Astrocyte (in vitro differentiated cells and primary cell): ENCODE results near the gene KREMEN1. TPM values are rescaled to one million over a fixed set of nuclear protein-coding genes. Genes with fewer than 3 reads are reported as not detected.

Experiments used
- DNase-seq: peaks from one replicate; pipeline ENCODE4 v3.0.0-alpha.2; 2010; ENCODE audit warnings: low read depth
- FAIRE-seq: peaks from 2 replicates; lab custom pipeline; 2011; peaks lifted over from hg19 to GRCh38; lab: Jason Lieb, UNC
- H2AFZ ChIP-seq: 2 replicates; pipeline ENCODE4 v1.6.0; 2012; ENCODE audit warnings: low read depth, low read length, inconsistent platforms
- H3K27ac ChIP-seq: 2 replicates; pipeline ENCODE4 v1.5.1; 2011; ENCODE audit warnings: low read depth, low read length, inconsistent platforms
- H3K27me3 ChIP-seq: 2 replicates; pipeline ENCODE4 v1.6.0; 2011; ENCODE audit warnings: low read length, inconsistent platforms; ENCODE audit not compliant: insufficient read depth
- H3K36me3 ChIP-seq: 2 replicates; pipeline ENCODE4 v1.5.1; 2011; ENCODE audit warnings: low read length, inconsistent platforms; ENCODE audit not compliant: insufficient read depth
- H3K4me1 ChIP-seq: 2 replicates; pipeline ENCODE4 v1.5.1; 2011; ENCODE audit warnings: low read length, inconsistent platforms; ENCODE audit not compliant: insufficient read depth
- H3K4me2 ChIP-seq: 2 replicates; pipeline ENCODE4 v1.6.0; 2012; ENCODE audit warnings: low read length, inconsistent platforms
- H3K4me3 ChIP-seq: 2 replicates; pipeline ENCODE4 v1.5.1; 2011; ENCODE audit warnings: low read depth, mild to moderate bottlenecking, low read length, inconsistent platforms; ENCODE audit not compliant: insufficient read depth
- H3K79me2 ChIP-seq: 2 replicates; pipeline ENCODE4 v1.6.0; 2012; ENCODE audit warnings: mild to moderate bottlenecking, low read length, inconsistent platforms; ENCODE audit not compliant: insufficient read depth
- H3K9ac ChIP-seq: 2 replicates; pipeline ENCODE4 v1.6.0; 2012; ENCODE audit warnings: mild to moderate bottlenecking, low read length, inconsistent platforms
- H3K9me3 ChIP-seq: 2 replicates; pipeline ENCODE4 v1.5.1; 2012; ENCODE audit warnings: low read depth, mild to moderate bottlenecking, low read length, inconsistent platforms; ENCODE audit not compliant: insufficient read depth
- H4K20me1 ChIP-seq: 2 replicates; pipeline ENCODE4 v1.6.0; 2012; ENCODE audit warnings: low read length, inconsistent platforms; ENCODE audit not compliant: insufficient read depth
- H3K27ac Mint-ChIP-seq: one replicate; pipeline ENCODE4 v1.8.0; 2021; ENCODE audit warnings: mild to moderate bottlenecking, mixed read lengths; ENCODE audit not compliant: unreplicated experiment
- H3K27me3 Mint-ChIP-seq: one replicate; pipeline ENCODE4 v1.8.0; 2021; ENCODE audit warnings: low read depth, mixed read lengths; ENCODE audit not compliant: unreplicated experiment
- H3K36me3 Mint-ChIP-seq: one replicate; pipeline ENCODE4 v1.8.0; 2021; ENCODE audit warnings: low read depth, mixed read lengths; ENCODE audit not compliant: unreplicated experiment
- H3K4me1 Mint-ChIP-seq: one replicate; pipeline ENCODE4 v1.8.0; 2021; ENCODE audit warnings: low read depth, mixed read lengths; ENCODE audit not compliant: unreplicated experiment
- H3K4me3 Mint-ChIP-seq: one replicate; pipeline ENCODE4 v1.8.0; 2021; ENCODE audit warnings: mild to moderate bottlenecking, moderate library complexity, mixed read lengths; ENCODE audit not compliant: unreplicated experiment
- H3K9me3 Mint-ChIP-seq: one replicate; pipeline ENCODE4 v1.8.0; 2021; ENCODE audit warnings: mild to moderate bottlenecking, mixed read lengths; ENCODE audit not compliant: unreplicated experiment
- EZH2 ChIP-seq: IDR thresholded peaks from 2 replicates; pipeline ENCODE4 v1.6.1; 2012; ENCODE audit warnings: mild to moderate bottlenecking, low read length, inconsistent platforms; ENCODE audit not compliant: insufficient read depth
- total RNA-seq: library from RNA; stranded (reverse); gene quantifications from 2 replicates; pipeline ENCODE4 v1.2.1, GENCODE V29; 2021
- TF ChIP-seq, protein P1 (sequence below): IDR thresholded peaks from 2 replicates; pipeline ENCODE4 v1.5.1; 2011; ENCODE audit warnings: low read depth, mild to moderate bottlenecking, inconsistent platforms, low read length, moderate library complexity; ENCODE audit not compliant: insufficient read depth

KREMEN1 gene
- total RNA-seq, 1 donor from 2014 or later = 3.3 TPM

DNA sequence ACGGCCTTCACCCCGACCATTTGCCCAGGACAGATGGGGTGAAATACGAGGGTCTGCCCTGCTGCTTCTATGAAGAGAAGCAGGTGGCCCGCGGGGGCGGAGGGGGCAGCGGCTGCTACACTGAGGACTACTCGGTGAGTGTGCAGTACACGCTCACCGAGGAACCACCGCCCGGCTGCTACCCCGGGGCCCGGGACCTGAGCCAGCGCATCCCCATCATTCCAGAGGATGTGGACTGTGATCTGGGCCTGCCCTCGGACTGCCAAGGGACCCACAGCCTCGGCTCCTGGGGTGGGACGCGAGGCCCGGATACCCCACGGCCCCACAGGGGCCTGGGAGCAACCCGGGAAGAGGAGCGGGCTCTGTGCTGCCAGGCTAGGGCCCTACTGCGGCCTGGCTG is 22.4 kb upstream of the KREMEN1 start:
- H3K4me3 Mint-ChIP-seq = no peak overlapping the region
- FAIRE-seq = no peak
- no peak overlapping the region for H2AFZ ChIP-seq

GRCh38 chr22:29053048-29053702 is 19.7 kb upstream of the KREMEN1 start:
- FAIRE-seq (no peak), DNase-seq (no peak)

More for the DNA sequence above, 22.4 kb upstream of the KREMEN1 start:
- Histone ChIP-seq H3K36me3 (no peaks in the 10 kb centered on the region), H3K27ac (no peak overlapping the region), H3K4me3 (no peak overlapping the region), H3K4me1 (no peaks in the 10 kb centered on the region), H3K4me2 (no peak overlapping the region), H3K9me3 (no peaks in the 10 kb centered on the region), H3K79me2 (no peaks in the 10 kb centered on the region), H4K20me1 (no peaks in the 10 kb centered on the region), H3K9ac (no peak overlapping the region), H3K27me3 (no peaks in the 10 kb centered on the region)
- Mint-ChIP-seq H3K4me1 (no peaks in the 10 kb centered on the region), H3K27ac (no peak overlapping the region), H3K36me3 (peaks cover 10% of the 10 kb centered on the region), H3K27me3 (no peaks in the 10 kb centered on the region), H3K9me3 (no peaks in the 10 kb centered on the region)
- DNase-seq = no peak
- TF ChIP-seq, protein P1, sequence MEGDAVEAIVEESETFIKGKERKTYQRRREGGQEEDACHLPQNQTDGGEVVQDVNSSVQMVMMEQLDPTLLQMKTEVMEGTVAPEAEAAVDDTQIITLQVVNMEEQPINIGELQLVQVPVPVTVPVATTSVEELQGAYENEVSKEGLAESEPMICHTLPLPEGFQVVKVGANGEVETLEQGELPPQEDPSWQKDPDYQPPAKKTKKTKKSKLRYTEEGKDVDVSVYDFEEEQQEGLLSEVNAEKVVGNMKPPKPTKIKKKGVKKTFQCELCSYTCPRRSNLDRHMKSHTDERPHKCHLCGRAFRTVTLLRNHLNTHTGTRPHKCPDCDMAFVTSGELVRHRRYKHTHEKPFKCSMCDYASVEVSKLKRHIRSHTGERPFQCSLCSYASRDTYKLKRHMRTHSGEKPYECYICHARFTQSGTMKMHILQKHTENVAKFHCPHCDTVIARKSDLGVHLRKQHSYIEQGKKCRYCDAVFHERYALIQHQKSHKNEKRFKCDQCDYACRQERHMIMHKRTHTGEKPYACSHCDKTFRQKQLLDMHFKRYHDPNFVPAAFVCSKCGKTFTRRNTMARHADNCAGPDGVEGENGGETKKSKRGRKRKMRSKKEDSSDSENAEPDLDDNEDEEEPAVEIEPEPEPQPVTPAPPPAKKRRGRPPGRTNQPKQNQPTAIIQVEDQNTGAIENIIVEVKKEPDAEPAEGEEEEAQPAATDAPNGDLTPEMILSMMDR = no peak
- no peak for TF ChIP-seq EZH2

More at GRCh38 chr22:29053048-29053702, 19.7 kb upstream of the KREMEN1 start:
- Mint-ChIP-seq H3K27me3 (no peaks in the 10 kb centered on the region), H3K4me1 (no peaks in the 10 kb centered on the region), H3K4me3 (no peak overlapping the region), H3K36me3 (peaks cover 8% of the 10 kb centered on the region), H3K27ac (no peak overlapping the region), H3K9me3 (no peaks in the 10 kb centered on the region)
- Histone ChIP-seq H2AFZ (no peak overlapping the region), H3K9ac (no peak overlapping the region), H3K27ac (no peak overlapping the region), H4K20me1 (no peaks in the 10 kb centered on the region), H3K9me3 (no peaks in the 10 kb centered on the region), H3K79me2 (no peaks in the 10 kb centered on the region), H3K4me1 (no peaks in the 10 kb centered on the region), H3K4me3 (no peak overlapping the region), H3K27me3 (no peaks in the 10 kb centered on the region), H3K36me3 (no peaks in the 10 kb centered on the region), H3K4me2 (no peak overlapping the region)
- TF ChIP-seq EZH2 = no peak
- TF ChIP-seq, protein P1 = no peak
